ENCODE results near the gene WFIKKN1. TPM values are rescaled to one million over a fixed set of nuclear protein-coding genes. Genes with fewer than 3 reads are reported as not detected.

Gene WFIKKN1, protein sequence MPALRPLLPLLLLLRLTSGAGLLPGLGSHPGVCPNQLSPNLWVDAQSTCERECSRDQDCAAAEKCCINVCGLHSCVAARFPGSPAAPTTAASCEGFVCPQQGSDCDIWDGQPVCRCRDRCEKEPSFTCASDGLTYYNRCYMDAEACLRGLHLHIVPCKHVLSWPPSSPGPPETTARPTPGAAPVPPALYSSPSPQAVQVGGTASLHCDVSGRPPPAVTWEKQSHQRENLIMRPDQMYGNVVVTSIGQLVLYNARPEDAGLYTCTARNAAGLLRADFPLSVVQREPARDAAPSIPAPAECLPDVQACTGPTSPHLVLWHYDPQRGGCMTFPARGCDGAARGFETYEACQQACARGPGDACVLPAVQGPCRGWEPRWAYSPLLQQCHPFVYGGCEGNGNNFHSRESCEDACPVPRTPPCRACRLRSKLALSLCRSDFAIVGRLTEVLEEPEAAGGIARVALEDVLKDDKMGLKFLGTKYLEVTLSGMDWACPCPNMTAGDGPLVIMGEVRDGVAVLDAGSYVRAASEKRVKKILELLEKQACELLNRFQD
- under 1 TPM in 1 of 2 experiments, not detected in 1; 0.25 TPM for total RNA-seq

DNA sequence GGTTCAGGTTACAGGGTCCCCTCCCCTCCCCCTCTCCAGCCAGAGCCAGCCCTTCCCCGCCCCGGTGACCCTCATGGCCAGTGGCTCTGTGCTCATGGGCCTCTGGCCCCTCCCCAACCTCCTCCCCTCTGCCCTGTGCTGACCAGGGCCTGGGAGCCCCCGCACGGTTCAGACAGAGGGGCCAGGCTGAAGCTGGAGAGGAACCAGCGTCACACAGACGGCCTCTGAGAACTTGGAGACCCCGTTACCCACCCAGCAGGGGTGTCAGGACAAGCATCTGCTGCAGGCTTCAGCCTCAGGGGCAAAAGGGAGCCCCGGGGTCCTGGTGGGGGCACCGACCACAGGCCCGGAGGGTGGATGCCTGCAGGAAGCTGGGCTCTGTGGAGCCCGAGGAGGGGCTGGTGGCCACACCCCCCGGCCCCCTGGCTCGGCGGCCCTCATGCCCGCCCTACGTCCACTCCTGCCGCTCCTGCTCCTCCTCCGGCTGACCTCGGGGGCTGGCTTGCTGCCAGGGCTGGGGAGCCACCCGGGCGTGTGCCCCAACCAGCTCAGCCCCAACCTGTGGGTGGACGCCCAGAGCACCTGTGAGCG, at the start of gene WFIKKN1:
WFIKKN1 (plus strand) TSS at position 171 of the 591 bp plus-strand sequence; CDS start at position 440, 269 bp downstream.
- ATAC-seq (no peak), DNase-seq (no peak)
- H3K27ac Mint-ChIP-seq, result no peak within 1 kb of the TSS
- POLR2A ChIA-PET, result no interaction called here
- CTCF ChIA-PET, result no interaction called here
- no peaks in the 10 kb centered on the region for H3K36me3 Mint-ChIP-seq (ENCODE audit: low read depth)
- intact Hi-C loops (cut with micrococcal nuclease), result no loop called here
- no peaks in the 10 kb centered on the region for H3K27me3 Mint-ChIP-seq
- TF ChIP-seq, protein P1, sequence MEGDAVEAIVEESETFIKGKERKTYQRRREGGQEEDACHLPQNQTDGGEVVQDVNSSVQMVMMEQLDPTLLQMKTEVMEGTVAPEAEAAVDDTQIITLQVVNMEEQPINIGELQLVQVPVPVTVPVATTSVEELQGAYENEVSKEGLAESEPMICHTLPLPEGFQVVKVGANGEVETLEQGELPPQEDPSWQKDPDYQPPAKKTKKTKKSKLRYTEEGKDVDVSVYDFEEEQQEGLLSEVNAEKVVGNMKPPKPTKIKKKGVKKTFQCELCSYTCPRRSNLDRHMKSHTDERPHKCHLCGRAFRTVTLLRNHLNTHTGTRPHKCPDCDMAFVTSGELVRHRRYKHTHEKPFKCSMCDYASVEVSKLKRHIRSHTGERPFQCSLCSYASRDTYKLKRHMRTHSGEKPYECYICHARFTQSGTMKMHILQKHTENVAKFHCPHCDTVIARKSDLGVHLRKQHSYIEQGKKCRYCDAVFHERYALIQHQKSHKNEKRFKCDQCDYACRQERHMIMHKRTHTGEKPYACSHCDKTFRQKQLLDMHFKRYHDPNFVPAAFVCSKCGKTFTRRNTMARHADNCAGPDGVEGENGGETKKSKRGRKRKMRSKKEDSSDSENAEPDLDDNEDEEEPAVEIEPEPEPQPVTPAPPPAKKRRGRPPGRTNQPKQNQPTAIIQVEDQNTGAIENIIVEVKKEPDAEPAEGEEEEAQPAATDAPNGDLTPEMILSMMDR (IDR thresholded peaks at IDR 0.05), result no peak
- peaks cover 3% of the 10 kb centered on the region for H3K4me1 Mint-ChIP-seq (ENCODE audit: low read depth)
- H3K9me3 Mint-ChIP-seq, result no peaks in the 10 kb centered on the region
- H3K4me3 Mint-ChIP-seq, result no peak within 1 kb of the TSS

DNA sequence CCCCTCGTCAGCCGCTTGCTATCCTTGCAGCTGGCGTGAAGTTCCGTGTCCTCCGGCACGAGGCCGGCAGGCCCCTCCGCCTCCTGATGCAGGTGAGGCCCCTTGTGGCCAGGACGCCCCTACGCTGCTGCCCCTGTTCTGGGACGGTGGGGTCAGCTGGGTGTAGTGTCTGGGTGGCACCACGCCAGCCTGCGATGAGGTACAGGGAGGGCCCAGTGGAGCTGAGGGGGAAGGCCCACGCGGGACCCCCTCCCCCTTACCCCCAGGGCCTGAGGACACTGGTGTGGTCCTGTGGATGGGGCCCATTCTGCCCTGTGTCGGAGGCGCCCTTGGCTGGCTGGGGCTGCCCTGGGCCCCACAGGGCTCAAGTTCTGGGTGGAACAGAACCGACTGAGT, 48.6 kb upstream of the WFIKKN1 start:
- peaks cover 3% of the 10 kb centered on the region for H3K4me1 Mint-ChIP-seq (ENCODE audit: low read depth)
- intact Hi-C loops (cut with micrococcal nuclease), result loop anchor here (10.0 kb wide), 1 partner anchor 83 kb away; the partner anchor contains the start of gene RHOT2
- peaks cover under 1% of the 10 kb centered on the region for H3K36me3 Mint-ChIP-seq (ENCODE audit: low read depth)
- ChIA-PET CTCF (no interaction called here), POLR2A (interaction anchor here (0.6 to 1.4 kb wide), 2 partner anchors 42 to 60 kb away, joined by 3 read pairs; no protein-coding TSS in a partner anchor)
- DNase-seq (no peak), ATAC-seq (no peak)
- no peaks in the 10 kb centered on the region for H3K9me3 Mint-ChIP-seq
- no peak overlapping the region for H3K27ac Mint-ChIP-seq
- TF ChIP-seq, protein P1 (IDR thresholded peaks at IDR 0.05), result no peak
- H3K27me3 Mint-ChIP-seq, result no peaks in the 10 kb centered on the region
- no peak overlapping the region for H3K4me3 Mint-ChIP-seq

DNA sequence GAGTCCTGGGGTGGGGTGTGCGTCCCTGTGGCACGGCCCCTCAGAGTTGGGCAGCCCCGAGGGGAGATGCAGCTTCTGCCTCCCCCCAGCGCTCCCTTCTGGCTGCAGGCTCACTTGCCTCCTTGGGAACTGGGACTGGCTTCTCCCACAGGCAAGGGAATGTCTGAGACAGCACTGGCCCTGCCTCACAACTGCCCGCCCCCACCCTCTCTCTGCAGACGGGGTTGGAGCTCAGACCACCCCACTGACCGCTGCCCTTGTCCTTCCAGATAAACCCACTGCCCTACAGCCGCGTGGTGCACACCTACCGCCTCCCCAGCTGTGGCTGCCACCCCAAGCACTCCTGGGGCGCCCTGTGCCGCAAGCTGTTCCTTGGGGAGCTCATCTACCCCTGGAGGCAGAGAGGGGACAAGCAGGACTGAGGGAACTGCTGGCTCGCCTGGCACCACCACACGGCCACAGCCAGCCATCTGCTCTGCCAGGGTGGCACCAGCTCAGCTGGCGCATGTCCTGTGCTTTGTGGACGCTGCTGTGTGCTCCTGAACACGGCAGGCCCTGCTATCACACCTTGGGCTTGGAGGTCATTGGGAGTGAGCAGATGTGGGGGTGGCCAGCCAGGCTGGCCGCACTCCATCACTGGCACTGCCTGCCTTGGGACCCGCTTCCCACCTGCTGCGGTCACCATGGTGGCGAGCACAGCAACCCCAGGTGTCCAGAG, 48.0 kb upstream of the WFIKKN1 start:
- DNase-seq (no peak), ATAC-seq (no peak)
- intact Hi-C loops (cut with micrococcal nuclease), result loop anchor here (10.0 kb wide), 1 partner anchor 82 kb away; the partner anchor contains the start of gene RHOT2
- Mint-ChIP-seq H3K36me3 (ENCODE audit: low read depth) (peaks cover 4% of the 10 kb centered on the region), H3K4me3 (no peak overlapping the region), H3K4me1 (ENCODE audit: low read depth) (peaks cover 6% of the 10 kb centered on the region), H3K27ac (no peak overlapping the region), H3K27me3 (no peaks in the 10 kb centered on the region), H3K9me3 (no peaks in the 10 kb centered on the region)
- POLR2A ChIA-PET, result interaction anchor here (0.6 to 1.4 kb wide), 2 partner anchors 42 to 59 kb away, joined by 3 read pairs; no protein-coding TSS in a partner anchor
- CTCF ChIA-PET, result no interaction called here
- TF ChIP-seq, protein P1 (IDR thresholded peaks at IDR 0.05), result no peak

DNA sequence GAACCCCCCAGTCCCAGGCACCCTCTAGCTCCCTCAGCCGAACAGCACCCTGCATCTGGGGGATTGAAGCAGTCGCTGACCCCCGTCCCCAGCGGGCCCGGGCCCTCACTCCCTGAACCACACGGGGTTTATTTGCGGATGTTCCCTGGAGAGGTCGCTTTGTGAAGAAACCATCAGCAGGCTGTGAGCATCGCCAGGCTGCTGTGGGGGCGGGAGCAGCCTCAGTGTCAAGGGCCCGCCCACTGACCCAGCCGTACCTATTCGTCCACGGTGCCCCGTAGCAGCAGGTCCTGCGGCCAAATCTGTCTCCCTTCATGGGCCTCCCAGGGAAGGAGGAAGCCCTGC, 47.3 kb upstream of the WFIKKN1 start:
- Mint-ChIP-seq H3K27me3 (no peaks in the 10 kb centered on the region), H3K27ac (no peak overlapping the region), H3K4me3 (no peak overlapping the region), H3K4me1 (ENCODE audit: low read depth) (peaks cover 6% of the 10 kb centered on the region), H3K9me3 (no peaks in the 10 kb centered on the region), H3K36me3 (ENCODE audit: low read depth) (peaks cover 11% of the 10 kb centered on the region)
- POLR2A ChIA-PET, result interaction anchor here (1.0 to 1.4 kb wide), 2 partner anchors 56 to 59 kb away, joined by 3 read pairs; partner anchors contain the start of gene CAPN15
- TF ChIP-seq, protein P1 (IDR thresholded peaks at IDR 0.05), result no peak
- CTCF ChIA-PET, result no interaction called here
- DNase-seq (no peak), ATAC-seq (no peak)
- intact Hi-C loops (cut with micrococcal nuclease), result loop anchor here (10.0 kb wide), 1 partner anchor 81 kb away; the partner anchor contains the start of gene RHOT2
